ENCODE data around the gene LCN1.

- TF ChIP-seq CTCF (conservative IDR thresholded peaks at IDR 0.05; ENCODE audit: low read depth, low read length) = no peak
- TF ChIP-seq EZH2 (IDR thresholded peaks at IDR 0.05; ENCODE audit: low read length, unreplicated experiment) = no peak
Observed at GRCh38 chr9:135567311-135567710, 46.1 kb downstream of the LCN1 start.

All from PC-3 (cell line).